SIG-M5 (cell line): ENCODE measurements around the gene GTF3C4.

Experiments used
- DNase-seq: peaks from one replicate; lab custom pipeline; 2025; lab: John Stamatoyannopoulos, UW

GTF3C4 gene, protein sequence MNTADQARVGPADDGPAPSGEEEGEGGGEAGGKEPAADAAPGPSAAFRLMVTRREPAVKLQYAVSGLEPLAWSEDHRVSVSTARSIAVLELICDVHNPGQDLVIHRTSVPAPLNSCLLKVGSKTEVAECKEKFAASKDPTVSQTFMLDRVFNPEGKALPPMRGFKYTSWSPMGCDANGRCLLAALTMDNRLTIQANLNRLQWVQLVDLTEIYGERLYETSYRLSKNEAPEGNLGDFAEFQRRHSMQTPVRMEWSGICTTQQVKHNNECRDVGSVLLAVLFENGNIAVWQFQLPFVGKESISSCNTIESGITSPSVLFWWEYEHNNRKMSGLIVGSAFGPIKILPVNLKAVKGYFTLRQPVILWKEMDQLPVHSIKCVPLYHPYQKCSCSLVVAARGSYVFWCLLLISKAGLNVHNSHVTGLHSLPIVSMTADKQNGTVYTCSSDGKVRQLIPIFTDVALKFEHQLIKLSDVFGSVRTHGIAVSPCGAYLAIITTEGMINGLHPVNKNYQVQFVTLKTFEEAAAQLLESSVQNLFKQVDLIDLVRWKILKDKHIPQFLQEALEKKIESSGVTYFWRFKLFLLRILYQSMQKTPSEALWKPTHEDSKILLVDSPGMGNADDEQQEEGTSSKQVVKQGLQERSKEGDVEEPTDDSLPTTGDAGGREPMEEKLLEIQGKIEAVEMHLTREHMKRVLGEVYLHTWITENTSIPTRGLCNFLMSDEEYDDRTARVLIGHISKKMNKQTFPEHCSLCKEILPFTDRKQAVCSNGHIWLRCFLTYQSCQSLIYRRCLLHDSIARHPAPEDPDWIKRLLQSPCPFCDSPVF

DNA sequence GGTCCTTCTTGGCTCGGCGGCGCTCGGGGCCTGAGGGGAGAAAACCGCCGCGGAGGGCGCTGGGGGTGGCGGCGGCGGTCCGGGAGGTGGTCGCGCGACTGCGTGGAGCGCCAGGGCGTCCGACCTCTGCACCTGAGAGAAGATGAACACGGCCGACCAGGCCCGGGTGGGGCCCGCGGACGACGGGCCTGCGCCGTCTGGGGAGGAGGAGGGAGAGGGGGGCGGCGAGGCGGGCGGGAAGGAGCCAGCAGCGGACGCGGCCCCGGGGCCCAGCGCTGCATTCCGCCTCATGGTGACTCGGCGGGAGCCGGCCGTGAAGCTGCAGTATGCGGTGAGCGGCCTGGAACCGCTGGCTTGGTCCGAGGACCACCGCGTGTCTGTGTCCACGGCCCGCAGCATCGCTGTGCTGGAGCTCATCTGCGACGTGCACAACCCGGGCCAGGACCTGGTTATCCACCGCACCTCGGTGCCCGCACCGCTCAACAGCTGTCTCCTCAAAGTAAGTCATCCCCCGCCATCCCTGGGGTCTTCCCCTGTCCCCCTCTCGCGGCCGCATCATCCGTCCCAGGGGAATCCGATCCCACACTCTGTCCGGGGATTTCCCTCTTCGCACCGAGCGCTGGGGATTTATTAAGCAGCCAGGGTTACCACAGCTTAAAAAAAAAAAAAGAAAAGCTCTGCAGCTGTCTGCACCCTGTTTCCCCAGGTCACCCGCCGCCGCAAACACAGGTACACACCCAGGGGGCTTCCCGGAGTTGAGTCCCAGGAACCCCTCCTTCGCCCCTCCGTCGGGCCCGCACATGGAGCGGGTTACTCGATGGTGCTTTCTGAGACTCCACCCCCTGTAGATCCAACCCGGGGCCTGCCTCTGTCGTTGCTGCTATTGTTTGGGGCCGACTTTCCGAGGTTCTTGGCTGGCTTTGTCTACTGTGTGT is at the start of gene GTF3C4:
Gene GTF3C4, plus strand, starts transcription at position 8 of the 935 bp plus-strand sequence. Its CDS starts 135 bp downstream, at position 143.
- no peak for DNase-seq

- DNase-seq = no peak
Measured at GRCh38 chr9:132622159-132622558, 48.1 kb upstream of the GTF3C4 start.

GRCh38 chr9:132626285-132626684 is 44.0 kb upstream of the GTF3C4 start:
- no peak for DNase-seq

DNA sequence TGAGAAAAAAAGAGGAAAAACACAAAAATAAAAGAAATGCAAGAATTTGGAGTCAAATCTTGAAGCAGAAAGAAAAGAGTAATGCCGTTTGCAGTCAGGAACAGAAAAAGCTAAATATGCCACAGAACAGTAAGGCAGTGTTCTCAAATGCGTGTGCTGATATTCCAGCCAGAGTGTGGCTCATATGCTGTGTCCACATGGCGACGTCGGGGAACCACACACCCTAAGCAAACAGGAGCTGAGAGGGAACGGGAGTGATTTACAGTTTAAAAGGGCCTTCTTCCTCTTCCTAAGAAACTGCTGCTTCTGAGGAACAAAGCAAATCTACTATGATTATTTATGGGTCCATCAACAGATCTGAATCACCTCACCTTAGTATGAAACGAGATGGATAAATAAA is 43.2 kb upstream of the GTF3C4 start:
- DNase-seq = no peak

DNA sequence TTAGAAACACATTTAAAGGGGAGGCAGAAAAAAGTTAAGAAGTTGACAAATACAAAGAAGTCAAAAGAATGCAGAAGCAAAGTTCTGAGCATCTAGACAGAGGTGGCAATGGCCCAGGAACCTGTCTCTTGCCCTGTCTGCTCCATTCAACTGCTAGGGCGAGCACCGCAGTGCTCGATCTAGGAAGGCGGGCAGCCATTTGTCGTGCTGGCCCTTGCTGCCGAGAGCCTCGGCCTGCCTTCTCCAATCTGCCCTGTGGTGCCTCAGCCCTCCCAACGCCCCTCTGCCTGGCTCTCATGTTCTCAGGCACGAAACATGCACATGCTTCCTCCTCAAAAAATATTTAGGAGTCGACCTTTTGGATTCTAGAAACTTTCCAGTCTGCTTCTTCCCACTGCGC is 42.7 kb upstream of the GTF3C4 start:
- no peak for DNase-seq

DNA sequence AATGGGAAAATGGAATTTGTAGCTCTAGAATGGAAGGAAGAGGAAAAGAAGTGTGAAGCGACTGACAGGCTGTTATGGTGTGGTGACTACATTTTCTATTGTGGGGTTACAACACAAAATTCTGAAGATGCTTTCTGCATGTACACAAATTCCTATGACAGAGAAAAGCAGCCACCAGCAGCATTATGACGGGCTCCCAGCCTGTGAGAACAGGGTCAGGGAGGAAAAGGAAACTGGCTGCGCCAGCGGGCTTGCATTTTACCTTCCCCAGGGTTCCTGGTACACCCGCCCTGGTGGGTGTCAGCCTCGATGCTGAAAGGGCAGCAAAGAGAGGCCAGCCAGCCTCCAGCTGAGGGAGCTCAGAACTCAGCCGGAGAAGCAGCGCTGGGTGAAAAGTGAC is 41.5 kb upstream of the GTF3C4 start:
- no peak for DNase-seq

- no peak for DNase-seq
Measured at GRCh38 chr9:132630116-132630515, 40.1 kb upstream of the GTF3C4 start.

- DNase-seq = no peak
Measured at GRCh38 chr9:132630811-132631210, 39.5 kb upstream of the GTF3C4 start.

GRCh38 chr9:132631280-132631679 is 39.0 kb upstream of the GTF3C4 start:
- DNase-seq = no peak

DNA sequence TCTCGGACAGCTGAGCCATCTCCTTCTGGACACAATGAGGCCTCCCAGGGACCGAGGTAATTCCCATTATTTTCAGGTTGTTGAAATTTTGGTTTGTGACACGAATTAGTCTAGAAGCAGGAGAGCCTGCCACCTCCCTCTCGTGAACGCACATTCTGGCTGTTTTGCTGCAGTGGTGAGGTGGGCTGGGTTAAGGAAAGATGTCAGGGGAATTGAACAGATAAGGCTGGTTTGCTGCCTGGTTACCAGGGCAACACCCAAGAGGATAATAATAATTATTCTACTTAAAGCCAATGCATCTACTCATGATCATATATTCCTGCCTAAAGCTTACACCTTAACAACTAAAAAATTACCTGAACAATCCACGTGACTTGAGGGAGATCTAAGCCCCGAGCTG is 38.6 kb upstream of the GTF3C4 start:
- DNase-seq = no peak

DNA sequence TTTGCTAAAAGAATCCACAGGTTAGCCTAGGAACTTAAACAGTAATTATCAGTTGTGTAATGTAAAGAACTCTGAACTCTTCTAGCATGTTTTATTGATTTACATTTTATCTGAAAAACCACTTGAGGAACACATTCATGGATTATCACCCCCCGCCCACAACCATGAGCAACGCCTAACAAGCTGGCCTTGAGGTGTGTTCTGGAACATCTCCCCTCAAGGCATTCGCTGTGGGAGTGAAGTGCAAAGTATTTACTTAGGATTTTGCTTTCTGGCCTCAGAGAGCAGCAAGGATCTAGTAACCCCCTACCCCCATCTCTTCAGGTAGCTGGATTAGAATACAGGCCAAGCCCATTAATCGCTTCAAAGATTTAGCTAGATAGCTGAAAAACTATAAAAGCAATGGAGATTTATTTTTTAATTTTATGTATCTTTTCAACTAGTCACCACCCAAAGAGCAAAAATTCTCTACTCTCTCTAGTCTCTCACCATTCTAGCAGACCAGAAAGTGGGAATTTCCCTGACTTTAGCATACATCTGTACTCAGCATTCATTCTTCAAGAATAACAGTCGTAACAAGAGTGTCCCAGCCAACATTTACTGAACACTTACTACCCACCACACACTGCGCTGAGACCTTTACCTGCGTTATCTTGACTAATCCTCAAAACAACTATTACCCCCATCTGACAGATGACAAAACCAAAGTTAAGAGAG is 37.7 kb upstream of the GTF3C4 start:
- no peak for DNase-seq

- DNase-seq = no peak
Measured at GRCh38 chr9:132634327-132634726, 35.9 kb upstream of the GTF3C4 start.

- no peak for DNase-seq
Measured at GRCh38 chr9:132637351-132637750, 32.9 kb upstream of the GTF3C4 start.

DNA sequence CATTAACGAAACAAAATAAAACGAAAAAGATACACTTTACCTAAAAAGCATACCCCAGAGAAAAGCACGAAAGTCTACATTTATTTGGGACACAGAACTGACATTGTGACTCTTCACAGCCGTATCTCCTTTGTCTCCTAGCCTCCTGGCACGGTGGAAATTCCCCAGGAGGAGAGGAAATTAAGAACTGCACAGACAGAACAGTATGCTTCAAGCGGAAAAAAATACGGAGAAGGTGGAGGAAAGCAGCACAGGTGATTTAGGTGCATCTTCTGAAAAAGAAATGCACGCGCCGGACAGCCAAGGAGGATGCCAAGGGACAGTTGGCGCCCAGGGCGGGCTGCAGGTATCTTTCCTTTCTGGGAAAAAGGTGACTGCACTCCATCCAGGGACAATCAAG is 32.5 kb upstream of the GTF3C4 start:
- DNase-seq = no peak

GRCh38 chr9:132638240-132638639 is 32.0 kb upstream of the GTF3C4 start:
- DNase-seq = no peak

- no peak for DNase-seq
Measured at GRCh38 chr9:132639322-132639721, 30.9 kb upstream of the GTF3C4 start.

DNA sequence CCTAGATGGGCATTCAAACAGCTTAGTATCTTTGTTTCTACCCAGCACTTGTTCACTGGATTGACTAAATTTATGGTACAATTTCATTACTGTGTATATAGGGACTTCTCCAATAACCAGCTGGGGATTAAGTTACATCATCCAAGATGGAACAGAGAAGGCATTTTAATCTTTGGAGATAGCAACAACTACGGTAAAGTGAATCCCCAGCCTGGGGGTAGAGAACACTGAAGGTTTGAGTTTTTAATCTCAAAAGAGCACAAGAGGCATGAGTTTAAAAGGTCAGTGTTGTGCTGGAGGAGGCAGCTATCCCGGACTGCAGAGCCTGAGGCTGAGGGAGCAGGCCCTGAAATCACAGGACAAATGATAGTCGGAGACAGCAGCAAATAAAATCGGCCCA is 29.0 kb upstream of the GTF3C4 start:
- no peak for DNase-seq

GRCh38 chr9:132644251-132644650 is 26.0 kb upstream of the GTF3C4 start:
- no peak for DNase-seq

GRCh38 chr9:132645306-132645705 is 25.0 kb upstream of the GTF3C4 start:
- no peak for DNase-seq

GRCh38 chr9:132645711-132646110 is 24.6 kb upstream of the GTF3C4 start:
- DNase-seq = no peak

DNA sequence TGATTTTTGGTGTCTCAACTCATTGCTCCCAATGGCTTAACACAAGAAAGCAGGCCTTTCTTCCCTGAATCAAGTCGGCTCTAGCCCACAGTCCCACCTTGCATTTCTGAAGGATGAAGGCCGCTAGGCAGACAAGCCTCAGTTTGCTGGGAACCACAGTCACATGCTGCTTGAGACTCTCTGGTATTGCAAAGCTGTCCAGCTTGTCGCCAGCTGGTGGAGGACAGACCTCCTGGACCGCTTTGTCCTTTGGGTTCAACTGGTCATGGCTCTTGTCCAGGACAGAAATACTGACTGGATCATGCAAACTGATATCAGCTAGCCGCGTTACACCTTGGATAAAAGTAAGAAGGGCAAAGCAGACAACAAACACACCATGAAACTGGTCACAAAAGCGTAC is 23.5 kb upstream of the GTF3C4 start:
- no peak for DNase-seq

GRCh38 chr9:132647355-132647754 is 22.9 kb upstream of the GTF3C4 start:
- no peak for DNase-seq
